ENCODE measurements around the gene KCNQ2. TPM values are rescaled to one million over a fixed set of nuclear protein-coding genes. Genes with fewer than 3 reads are reported as not detected.

Gene KCNQ2
- polyA plus RNA-seq, 1 donor, result 5.2 TPM

- Histone ChIP-seq H3K9me3 (ENCODE audit: control insufficient read depth, low read depth, low read length) (peaks cover 24% of the 10 kb centered on the region), H3K36me3 (ENCODE audit: control insufficient read depth, insufficient read depth, low read length) (no peaks in the 10 kb centered on the region), H3K4me3 (ENCODE audit: low read length) (no peak overlapping the region), H3K4me1 (ENCODE audit: control insufficient read depth, insufficient read depth, low read length) (no peaks in the 10 kb centered on the region), H3K27me3 (ENCODE audit: control insufficient read depth, insufficient read depth, low read length) (peaks cover 79% of the 10 kb centered on the region), H3K27ac (ENCODE audit: low read length) (peak overlapping the region; percentile 53)
- no peak for DNase-seq
- no CpG with 5 or more reads among the region's 26 CpGs for WGBS (ENCODE audit: insufficient coverage, low lambda C conversion rate)
These were observed 29.6 kb upstream of the KCNQ2 start for GRCh38 chr20:63501818-63502670.

GRCh38 chr20:63500902-63501817 is 28.7 kb upstream of the KCNQ2 start:
- no CpG with 5 or more reads among the region's 27 CpGs for WGBS (ENCODE audit: insufficient coverage, low lambda C conversion rate)
- H3K27ac ChIP-seq (ENCODE audit: low read length), result no peak overlapping the region
- H3K9me3 ChIP-seq (ENCODE audit: control insufficient read depth, low read depth, low read length), result peaks cover 24% of the 10 kb centered on the region
- H3K36me3 ChIP-seq (ENCODE audit: control insufficient read depth, insufficient read depth, low read length), result no peaks in the 10 kb centered on the region
- H3K4me3 ChIP-seq (ENCODE audit: low read length), result no peak overlapping the region
- no peak for DNase-seq
- H3K4me1 ChIP-seq (ENCODE audit: control insufficient read depth, insufficient read depth, low read length), result no peaks in the 10 kb centered on the region
- peaks cover 88% of the 10 kb centered on the region for H3K27me3 ChIP-seq (ENCODE audit: control insufficient read depth, insufficient read depth, low read length)

- no peaks in the 10 kb centered on the region for H3K4me1 ChIP-seq (ENCODE audit: control insufficient read depth, insufficient read depth, low read length)
- DNase-seq, result no peak
- H3K27me3 ChIP-seq (ENCODE audit: control insufficient read depth, insufficient read depth, low read length), result peaks cover 89% of the 10 kb centered on the region
- no peaks in the 10 kb centered on the region for H3K36me3 ChIP-seq (ENCODE audit: control insufficient read depth, insufficient read depth, low read length)
- no CpG with 5 or more reads among the region's 24 CpGs for WGBS (ENCODE audit: insufficient coverage, low lambda C conversion rate)
- H3K27ac ChIP-seq (ENCODE audit: low read length), result no peak overlapping the region
- H3K4me3 ChIP-seq (ENCODE audit: low read length), result no peak overlapping the region
- H3K9me3 ChIP-seq (ENCODE audit: control insufficient read depth, low read depth, low read length), result peaks cover 21% of the 10 kb centered on the region
These were observed 27.9 kb upstream of the KCNQ2 start for GRCh38 chr20:63500151-63500901.

- H3K4me1 ChIP-seq (ENCODE audit: control insufficient read depth, insufficient read depth, low read length), result no peaks in the 10 kb centered on the region
- no peak for DNase-seq
- no CpG with 5 or more reads among the region's 48 CpGs for WGBS (ENCODE audit: insufficient coverage, low lambda C conversion rate)
These were observed 27.0 kb upstream of the KCNQ2 start for GRCh38 chr20:63499338-63499969.

GRCh38 chr20:63498960-63499337 is 26.5 kb upstream of the KCNQ2 start, which contains the start of gene EEF1A2:
Gene EEF1A2, minus strand, starts transcription at chr20:63499083. Its CDS starts 1,320 bp downstream, at chr20:63497763.
- Histone ChIP-seq H3K27me3 (ENCODE audit: control insufficient read depth, insufficient read depth, low read length) (peaks cover 75% of the 10 kb centered on the region), H3K27ac (ENCODE audit: low read length) (peak within 1 kb of the TSS; percentile 17), H3K36me3 (ENCODE audit: control insufficient read depth, insufficient read depth, low read length) (no peaks in the 10 kb centered on the region), H3K9me3 (ENCODE audit: control insufficient read depth, low read depth, low read length) (peaks cover 21% of the 10 kb centered on the region), H3K4me1 (ENCODE audit: control insufficient read depth, insufficient read depth, low read length) (no peaks in the 10 kb centered on the region), H3K4me3 (ENCODE audit: low read length) (peak within 1 kb of the TSS; percentile 13)
- no CpG with 5 or more reads among the region's 58 CpGs for WGBS (ENCODE audit: insufficient coverage, low lambda C conversion rate)
- no peak for DNase-seq

More at GRCh38 chr20:63499338-63499969, 27.0 kb upstream of the KCNQ2 start:
- Histone ChIP-seq H3K36me3 (ENCODE audit: control insufficient read depth, insufficient read depth, low read length) (no peaks in the 10 kb centered on the region), H3K4me3 (ENCODE audit: low read length) (peak overlapping the region; percentile 10), H3K27me3 (ENCODE audit: control insufficient read depth, insufficient read depth, low read length) (peaks cover 80% of the 10 kb centered on the region), H3K27ac (ENCODE audit: low read length) (peak overlapping the region; percentile 17), H3K9me3 (ENCODE audit: control insufficient read depth, low read depth, low read length) (peaks cover 18% of the 10 kb centered on the region)

GRCh38 chr20:63497946-63498935 is 25.8 kb upstream of the KCNQ2 start:
- Histone ChIP-seq H3K4me1 (ENCODE audit: control insufficient read depth, insufficient read depth, low read length) (no peaks in the 10 kb centered on the region), H3K9me3 (ENCODE audit: control insufficient read depth, low read depth, low read length) (peaks cover 21% of the 10 kb centered on the region), H3K27ac (ENCODE audit: low read length) (no peak overlapping the region), H3K4me3 (ENCODE audit: low read length) (peak overlapping the region; percentile 13), H3K27me3 (ENCODE audit: control insufficient read depth, insufficient read depth, low read length) (peaks cover 68% of the 10 kb centered on the region), H3K36me3 (ENCODE audit: control insufficient read depth, insufficient read depth, low read length) (no peaks in the 10 kb centered on the region)
- no CpG with 5 or more reads among the region's 60 CpGs for WGBS (ENCODE audit: insufficient coverage, low lambda C conversion rate)
- no peak for DNase-seq

GRCh38 chr20:63497138-63497945 is 24.9 kb upstream of the KCNQ2 start:
- peaks cover 20% of the 10 kb centered on the region for H3K9me3 ChIP-seq (ENCODE audit: control insufficient read depth, low read depth, low read length)
- no peaks in the 10 kb centered on the region for H3K36me3 ChIP-seq (ENCODE audit: control insufficient read depth, insufficient read depth, low read length)
- no peak for DNase-seq
- no CpG with 5 or more reads among the region's 20 CpGs for WGBS (ENCODE audit: insufficient coverage, low lambda C conversion rate)
- H3K4me3 ChIP-seq (ENCODE audit: low read length), result no peak overlapping the region
- no peaks in the 10 kb centered on the region for H3K4me1 ChIP-seq (ENCODE audit: control insufficient read depth, insufficient read depth, low read length)
- no peak overlapping the region for H3K27ac ChIP-seq (ENCODE audit: low read length)
- H3K27me3 ChIP-seq (ENCODE audit: control insufficient read depth, insufficient read depth, low read length), result peaks cover 59% of the 10 kb centered on the region

- Histone ChIP-seq H3K36me3 (ENCODE audit: control insufficient read depth, insufficient read depth, low read length) (no peaks in the 10 kb centered on the region), H3K4me1 (ENCODE audit: control insufficient read depth, insufficient read depth, low read length) (no peaks in the 10 kb centered on the region), H3K27ac (ENCODE audit: low read length) (no peak overlapping the region), H3K9me3 (ENCODE audit: control insufficient read depth, low read depth, low read length) (peaks cover 17% of the 10 kb centered on the region), H3K4me3 (ENCODE audit: low read length) (no peak overlapping the region), H3K27me3 (ENCODE audit: control insufficient read depth, insufficient read depth, low read length) (peaks cover 54% of the 10 kb centered on the region)
- DNase-seq, result no peak
- no CpG with 5 or more reads among the region's 16 CpGs for WGBS (ENCODE audit: insufficient coverage, low lambda C conversion rate)
These were observed 24.2 kb upstream of the KCNQ2 start for GRCh38 chr20:63496596-63497120.

Measured in large intestine (tissue), 3 donors.